Erythroblast (primary cell): Measurements from ENCODE around the gene RELN.

ENCODE experiments used
- GATA1 ChIP-seq: IDR thresholded peaks from 2 replicates; pipeline ENCODE4 v1.6.1; 2011; ENCODE audit warnings: low read depth, mild to moderate bottlenecking, control low read depth, low read length, moderate library complexity
- POLR2A ChIP-seq: IDR thresholded peaks from 2 replicates; pipeline ENCODE4 v1.6.1; 2011; ENCODE audit warnings: mild to moderate bottlenecking, low read length

DNA sequence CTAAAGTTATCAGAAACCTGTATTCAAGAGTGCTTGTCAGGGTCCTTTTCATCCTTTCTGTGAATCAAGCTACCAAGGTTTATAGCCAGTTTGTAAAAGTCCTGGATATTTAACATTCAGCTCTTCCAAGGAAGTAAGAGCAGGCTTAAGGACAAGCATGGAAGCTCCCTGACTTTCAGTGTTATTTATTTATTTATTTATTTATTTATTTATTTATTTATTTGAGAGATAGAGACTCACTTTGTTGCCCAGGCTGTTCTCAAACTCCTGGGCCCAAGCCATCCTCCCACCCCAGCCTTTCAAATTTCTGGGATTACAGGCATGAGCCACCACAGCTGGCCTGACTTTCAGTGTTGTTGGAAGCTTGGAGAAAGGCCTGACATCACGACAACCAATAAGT, 44.4 kb upstream of the RELN start:
- no peak for TF ChIP-seq POLR2A
- no peak for TF ChIP-seq GATA1
